HEK293 (cell line): ENCODE data around the gene ACTA1.
A peak's percentile ranks its signal among the peaks of the same experiment; 100 is the strongest.

Source experiments
- FEZF1 ChIP-seq: fragments of 450-650 bp; formaldehyde crosslinking; IDR thresholded peaks from 2 replicates; pipeline ENCODE4 v1.5.1; 2016; ENCODE audit warnings: missing biosample characterization, missing genetic modification characterization
- GLI4 ChIP-seq: fragments of 450-650 bp; formaldehyde crosslinking; IDR thresholded peaks from 2 replicates; pipeline ENCODE4 v1.5.1; 2016; ENCODE audit warnings: missing biosample characterization, missing genetic modification characterization
- GLIS2 ChIP-seq: fragments of 450-650 bp; formaldehyde crosslinking; IDR thresholded peaks from 2 replicates; pipeline ENCODE4 v1.5.1; 2016; ENCODE audit warnings: missing biosample characterization, missing genetic modification characterization
- HOXD13 ChIP-seq: sonication (generic); formaldehyde crosslinking; IDR thresholded peaks from 2 replicates; pipeline ENCODE4 v1.8.0; 2022; ENCODE audit warnings: missing genetic modification reagents, borderline replicate concordance
- KLF10 ChIP-seq: fragments of 450-650 bp; IDR thresholded peaks from 2 replicates; pipeline ENCODE4 v1.5.1; 2018; ENCODE audit warnings: missing biosample characterization, mild to moderate bottlenecking, missing genetic modification characterization
- KLF16 ChIP-seq: fragments of 450-650 bp; formaldehyde crosslinking; IDR thresholded peaks from 2 replicates; pipeline ENCODE4 v1.5.1; 2017; ENCODE audit warnings: missing biosample characterization, missing genetic modification characterization
- ZBTB20 ChIP-seq: fragments of 450-650 bp; formaldehyde crosslinking; IDR thresholded peaks from 2 replicates; pipeline ENCODE4 v1.5.1; 2016; ENCODE audit warnings: missing biosample characterization, missing genetic modification characterization
- ZFHX2 ChIP-seq: fragments of 450-650 bp; formaldehyde crosslinking; conservative IDR thresholded peaks from 2 replicates; pipeline ENCODE4 v1.5.1; 2016; ENCODE audit warnings: missing biosample characterization, missing genetic modification characterization
- ZNF114 ChIP-seq: fragments of 450-650 bp; formaldehyde crosslinking; IDR thresholded peaks from 2 replicates; pipeline ENCODE4 v1.5.0; 2017; ENCODE audit warnings: missing biosample characterization, missing genetic modification characterization
- ZNF138 ChIP-seq: fragments of 450-650 bp; formaldehyde crosslinking; IDR thresholded peaks from 2 replicates; pipeline ENCODE4 v1.5.1; 2016; ENCODE audit warnings: missing biosample characterization, missing genetic modification characterization, borderline replicate concordance
- ZNF155 ChIP-seq: fragments of 450-650 bp; formaldehyde crosslinking; IDR thresholded peaks from 2 replicates; pipeline ENCODE4 v1.5.1; 2016; ENCODE audit warnings: missing biosample characterization, missing genetic modification characterization
- ZNF157 ChIP-seq: fragments of 450-650 bp; formaldehyde crosslinking; IDR thresholded peaks from 2 replicates; pipeline ENCODE4 v1.5.1; 2016; ENCODE audit warnings: missing biosample characterization, missing genetic modification characterization
- ZNF19 ChIP-seq: fragments of 450-650 bp; formaldehyde crosslinking; IDR thresholded peaks from 2 replicates; pipeline ENCODE4; 2016; ENCODE audit warnings: missing biosample characterization, missing genetic modification characterization, low read depth
- ZNF23 ChIP-seq: fragments of 450-650 bp; formaldehyde crosslinking; IDR thresholded peaks from 2 replicates; pipeline ENCODE4 v1.5.1; 2016; ENCODE audit warnings: missing biosample characterization, missing genetic modification characterization, borderline replicate concordance
- ZNF248 ChIP-seq: fragments of 450-650 bp; formaldehyde crosslinking; IDR thresholded peaks from 2 replicates; pipeline ENCODE4 v1.5.1; 2017; ENCODE audit warnings: missing biosample characterization, missing genetic modification characterization
- ZNF292 ChIP-seq: fragments of 450-650 bp; formaldehyde crosslinking; IDR thresholded peaks from 2 replicates; pipeline ENCODE4 v1.5.1; 2016; ENCODE audit warnings: low read depth, missing biosample characterization, missing genetic modification characterization, borderline replicate concordance
- ZNF544 ChIP-seq: fragments of 450-650 bp; formaldehyde crosslinking; IDR thresholded peaks from 2 replicates; pipeline ENCODE4 v1.5.0; 2017; ENCODE audit warnings: missing biosample characterization, missing genetic modification characterization
- ZNF571 ChIP-seq: fragments of 450-650 bp; formaldehyde crosslinking; IDR thresholded peaks from 2 replicates; pipeline ENCODE4 v1.5.0; 2017; ENCODE audit warnings: missing biosample characterization, missing genetic modification characterization
- ZNF610 ChIP-seq: fragments of 450-650 bp; formaldehyde crosslinking; IDR thresholded peaks from 2 replicates; pipeline ENCODE4 v1.5.1; 2016; ENCODE audit warnings: missing biosample characterization, missing genetic modification characterization, borderline replicate concordance
- ZNF621 ChIP-seq: fragments of 450-650 bp; formaldehyde crosslinking; IDR thresholded peaks from 2 replicates; pipeline ENCODE4 v1.5.1; 2017; ENCODE audit warnings: missing biosample characterization, missing genetic modification characterization
- ZNF664 ChIP-seq: fragments of 450-650 bp; formaldehyde crosslinking; IDR thresholded peaks from 2 replicates; pipeline ENCODE4 v1.5.1; 2016; ENCODE audit warnings: missing biosample characterization, missing genetic modification characterization
- ZNF785 ChIP-seq: fragments of 450-650 bp; formaldehyde crosslinking; IDR thresholded peaks from 2 replicates; pipeline ENCODE4 v1.5.1; 2016; ENCODE audit warnings: missing biosample characterization, missing genetic modification characterization
- ZSCAN23 ChIP-seq: fragments of 450-650 bp; formaldehyde crosslinking; IDR thresholded peaks from 2 replicates; pipeline ENCODE4 v1.5.1; 2016; ENCODE audit warnings: missing biosample characterization, missing genetic modification characterization
- ZSCAN30 ChIP-seq: fragments of 450-650 bp; IDR thresholded peaks from 2 replicates; pipeline ENCODE4 v1.5.1; 2018; ENCODE audit warnings: missing biosample characterization, mild to moderate bottlenecking, missing genetic modification characterization, moderate library complexity
- TF ChIP-seq, protein P1 (sequence below): fragments of 450-650 bp; formaldehyde crosslinking; IDR thresholded peaks from 2 replicates; pipeline ENCODE4 v1.5.1; 2016; ENCODE audit warnings: missing biosample characterization, missing genetic modification characterization, low read depth
- TF ChIP-seq, protein P2 (sequence below): fragments of 450-650 bp; formaldehyde crosslinking; IDR thresholded peaks from 2 replicates; pipeline ENCODE4 v1.5.1; 2016; ENCODE audit warnings: missing biosample characterization, missing genetic modification characterization
- TF ChIP-seq, protein P3 (sequence below): fragments of 450-650 bp; formaldehyde crosslinking; IDR thresholded peaks from 2 replicates; pipeline ENCODE4 v1.5.1; 2016; ENCODE audit warnings: missing biosample characterization, missing genetic modification characterization
- TF ChIP-seq, protein P4 (sequence below): fragments of 450-650 bp; formaldehyde crosslinking; conservative IDR thresholded peaks from 2 replicates; pipeline ENCODE4 v1.5.1; 2016; ENCODE audit warnings: low read depth, missing biosample characterization, missing genetic modification characterization
- TF ChIP-seq, protein P5 (sequence below): fragments of 450-650 bp; formaldehyde crosslinking; IDR thresholded peaks from 2 replicates; pipeline ENCODE4 v1.5.1; 2016; ENCODE audit warnings: missing biosample characterization, missing genetic modification characterization, borderline replicate concordance

The ACTA1 gene

DNA sequence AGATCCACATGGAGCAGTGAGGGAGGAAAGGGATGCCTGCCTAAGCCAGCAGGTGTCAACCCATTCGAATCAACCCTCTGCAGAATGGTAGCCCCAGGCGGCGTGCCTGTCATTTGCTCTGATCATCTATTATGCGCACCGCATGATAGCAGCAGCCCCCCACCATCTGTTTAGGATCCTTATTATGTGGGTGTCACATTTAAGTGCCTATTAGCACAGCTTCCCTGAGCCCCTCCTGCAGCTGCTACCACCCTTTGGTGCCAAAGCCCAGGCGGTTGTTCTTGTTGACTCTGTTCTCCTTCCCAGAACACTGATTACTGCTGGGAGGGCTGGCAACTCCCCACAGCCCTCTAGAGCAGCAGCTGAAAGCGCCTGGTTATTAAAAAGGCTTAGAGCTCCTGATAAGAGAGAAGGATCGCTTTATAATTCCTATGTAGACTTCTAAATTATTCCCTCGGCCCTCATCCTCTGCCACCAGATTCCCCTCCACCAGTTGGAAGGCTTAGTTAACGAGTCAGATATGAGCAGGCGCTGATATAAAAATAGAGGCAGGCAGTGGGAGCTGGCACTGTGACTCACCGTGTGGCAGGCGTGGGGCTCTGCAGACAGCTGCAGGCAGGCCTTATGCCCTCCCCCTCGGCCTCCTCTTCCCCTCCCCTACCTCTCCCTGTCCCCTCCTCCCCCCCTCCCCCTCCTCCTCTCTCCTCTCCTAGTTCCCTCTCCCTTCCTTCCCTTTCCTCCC, 23.0 kb downstream of the ACTA1 start (continued):
- TF ChIP-seq, protein P1, sequence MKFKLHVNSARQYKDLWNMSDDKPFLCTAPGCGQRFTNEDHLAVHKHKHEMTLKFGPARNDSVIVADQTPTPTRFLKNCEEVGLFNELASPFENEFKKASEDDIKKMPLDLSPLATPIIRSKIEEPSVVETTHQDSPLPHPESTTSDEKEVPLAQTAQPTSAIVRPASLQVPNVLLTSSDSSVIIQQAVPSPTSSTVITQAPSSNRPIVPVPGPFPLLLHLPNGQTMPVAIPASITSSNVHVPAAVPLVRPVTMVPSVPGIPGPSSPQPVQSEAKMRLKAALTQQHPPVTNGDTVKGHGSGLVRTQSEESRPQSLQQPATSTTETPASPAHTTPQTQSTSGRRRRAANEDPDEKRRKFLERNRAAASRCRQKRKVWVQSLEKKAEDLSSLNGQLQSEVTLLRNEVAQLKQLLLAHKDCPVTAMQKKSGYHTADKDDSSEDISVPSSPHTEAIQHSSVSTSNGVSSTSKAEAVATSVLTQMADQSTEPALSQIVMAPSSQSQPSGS (tag by site-specific recombination): no peak
- 0 out of 2 replicates have a peak, but pooled peaks have one; percentile 27 for TF ChIP-seq KLF10
- TF ChIP-seq ZSCAN30: no peak
- no peak for TF ChIP-seq ZNF292 (tag by site-specific recombination)
- TF ChIP-seq, protein P2, sequence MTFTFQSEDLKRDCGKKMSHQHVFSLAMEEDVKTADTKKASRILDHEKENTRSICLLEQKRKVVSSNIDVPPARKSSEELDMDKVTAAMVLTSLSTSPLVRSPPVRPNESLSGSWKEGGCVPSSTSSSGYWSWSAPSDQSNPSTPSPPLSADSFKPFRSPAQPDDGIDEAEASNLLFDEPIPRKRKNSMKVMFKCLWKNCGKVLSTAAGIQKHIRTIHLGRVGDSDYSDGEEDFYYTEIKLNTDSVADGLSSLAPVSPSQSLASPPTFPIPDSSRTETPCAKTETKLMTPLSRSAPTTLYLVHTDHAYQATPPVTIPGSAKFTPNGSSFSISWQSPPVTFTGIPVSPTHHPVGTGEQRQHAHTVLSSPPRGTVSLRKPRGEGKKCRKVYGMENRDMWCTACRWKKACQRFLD (tag by site-specific recombination): no peak
- TF ChIP-seq, protein P3, sequence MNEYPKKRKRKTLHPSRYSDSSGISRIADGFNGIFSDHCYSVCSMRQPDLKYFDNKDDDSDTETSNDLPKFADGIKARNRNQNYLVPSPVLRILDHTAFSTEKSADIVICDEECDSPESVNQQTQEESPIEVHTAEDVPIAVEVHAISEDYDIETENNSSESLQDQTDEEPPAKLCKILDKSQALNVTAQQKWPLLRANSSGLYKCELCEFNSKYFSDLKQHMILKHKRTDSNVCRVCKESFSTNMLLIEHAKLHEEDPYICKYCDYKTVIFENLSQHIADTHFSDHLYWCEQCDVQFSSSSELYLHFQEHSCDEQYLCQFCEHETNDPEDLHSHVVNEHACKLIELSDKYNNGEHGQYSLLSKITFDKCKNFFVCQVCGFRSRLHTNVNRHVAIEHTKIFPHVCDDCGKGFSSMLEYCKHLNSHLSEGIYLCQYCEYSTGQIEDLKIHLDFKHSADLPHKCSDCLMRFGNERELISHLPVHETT: no peak
- no peak for TF ChIP-seq ZNF155 (tag by site-specific recombination)
- TF ChIP-seq, protein P4, sequence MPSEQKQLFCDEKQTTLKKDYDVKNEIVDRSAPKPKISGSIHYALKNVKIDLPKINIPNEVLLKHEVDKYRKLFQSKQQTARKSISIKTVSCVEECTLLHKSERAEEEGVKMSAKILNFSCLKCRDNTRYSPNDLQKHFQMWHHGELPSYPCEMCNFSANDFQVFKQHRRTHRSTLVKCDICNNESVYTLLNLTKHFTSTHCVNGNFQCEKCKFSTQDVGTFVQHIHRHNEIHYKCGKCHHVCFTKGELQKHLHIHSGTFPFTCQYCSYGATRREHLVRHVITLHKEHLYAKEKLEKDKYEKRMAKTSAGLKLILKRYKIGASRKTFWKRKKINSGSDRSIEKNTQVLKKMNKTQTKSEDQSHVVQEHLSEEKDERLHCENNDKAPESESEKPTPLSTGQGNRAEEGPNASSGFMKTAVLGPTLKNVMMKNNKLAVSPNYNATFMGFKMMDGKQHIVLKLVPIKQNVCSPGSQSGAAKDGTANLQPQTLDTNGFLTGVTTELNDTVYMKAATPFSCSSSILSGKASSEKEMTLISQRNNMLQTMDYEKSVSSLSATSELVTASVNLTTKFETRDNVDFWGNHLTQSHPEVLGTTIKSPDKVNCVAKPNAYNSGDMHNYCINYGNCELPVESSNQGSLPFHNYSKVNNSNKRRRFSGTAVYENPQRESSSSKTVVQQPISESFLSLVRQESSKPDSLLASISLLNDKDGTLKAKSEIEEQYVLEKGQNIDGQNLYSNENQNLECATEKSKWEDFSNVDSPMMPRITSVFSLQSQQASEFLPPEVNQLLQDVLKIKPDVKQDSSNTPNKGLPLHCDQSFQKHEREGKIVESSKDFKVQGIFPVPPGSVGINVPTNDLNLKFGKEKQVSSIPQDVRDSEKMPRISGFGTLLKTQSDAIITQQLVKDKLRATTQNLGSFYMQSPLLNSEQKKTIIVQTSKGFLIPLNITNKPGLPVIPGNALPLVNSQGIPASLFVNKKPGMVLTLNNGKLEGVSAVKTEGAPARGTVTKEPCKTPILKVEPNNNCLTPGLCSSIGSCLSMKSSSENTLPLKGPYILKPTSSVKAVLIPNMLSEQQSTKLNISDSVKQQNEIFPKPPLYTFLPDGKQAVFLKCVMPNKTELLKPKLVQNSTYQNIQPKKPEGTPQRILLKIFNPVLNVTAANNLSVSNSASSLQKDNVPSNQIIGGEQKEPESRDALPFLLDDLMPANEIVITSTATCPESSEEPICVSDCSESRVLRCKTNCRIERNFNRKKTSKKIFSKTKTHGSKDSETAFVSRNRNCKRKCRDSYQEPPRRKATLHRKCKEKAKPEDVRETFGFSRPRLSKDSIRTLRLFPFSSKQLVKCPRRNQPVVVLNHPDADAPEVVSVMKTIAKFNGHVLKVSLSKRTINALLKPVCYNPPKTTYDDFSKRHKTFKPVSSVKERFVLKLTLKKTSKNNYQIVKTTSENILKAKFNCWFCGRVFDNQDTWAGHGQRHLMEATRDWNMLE (tag by site-specific recombination): no peak
- TF ChIP-seq ZNF544 (tag by site-specific recombination): no peak
- TF ChIP-seq ZNF610: no peak
- no peak for TF ChIP-seq HOXD13 (CRISPR knock-in tag)
- no peak for TF ChIP-seq ZNF138 (tag by site-specific recombination)
- no peak; the same call in 1 of the 2 replicates for TF ChIP-seq ZBTB20 (tag by site-specific recombination)
- TF ChIP-seq GLIS2: peak; percentile 89
- TF ChIP-seq ZNF23: no peak
- TF ChIP-seq KLF16 (tag by site-specific recombination): peak; percentile 42; the same call in 1 of the 2 replicates
- TF ChIP-seq ZNF571 (tag by site-specific recombination): no peak
- TF ChIP-seq ZSCAN23: no peak
- TF ChIP-seq, protein P5, sequence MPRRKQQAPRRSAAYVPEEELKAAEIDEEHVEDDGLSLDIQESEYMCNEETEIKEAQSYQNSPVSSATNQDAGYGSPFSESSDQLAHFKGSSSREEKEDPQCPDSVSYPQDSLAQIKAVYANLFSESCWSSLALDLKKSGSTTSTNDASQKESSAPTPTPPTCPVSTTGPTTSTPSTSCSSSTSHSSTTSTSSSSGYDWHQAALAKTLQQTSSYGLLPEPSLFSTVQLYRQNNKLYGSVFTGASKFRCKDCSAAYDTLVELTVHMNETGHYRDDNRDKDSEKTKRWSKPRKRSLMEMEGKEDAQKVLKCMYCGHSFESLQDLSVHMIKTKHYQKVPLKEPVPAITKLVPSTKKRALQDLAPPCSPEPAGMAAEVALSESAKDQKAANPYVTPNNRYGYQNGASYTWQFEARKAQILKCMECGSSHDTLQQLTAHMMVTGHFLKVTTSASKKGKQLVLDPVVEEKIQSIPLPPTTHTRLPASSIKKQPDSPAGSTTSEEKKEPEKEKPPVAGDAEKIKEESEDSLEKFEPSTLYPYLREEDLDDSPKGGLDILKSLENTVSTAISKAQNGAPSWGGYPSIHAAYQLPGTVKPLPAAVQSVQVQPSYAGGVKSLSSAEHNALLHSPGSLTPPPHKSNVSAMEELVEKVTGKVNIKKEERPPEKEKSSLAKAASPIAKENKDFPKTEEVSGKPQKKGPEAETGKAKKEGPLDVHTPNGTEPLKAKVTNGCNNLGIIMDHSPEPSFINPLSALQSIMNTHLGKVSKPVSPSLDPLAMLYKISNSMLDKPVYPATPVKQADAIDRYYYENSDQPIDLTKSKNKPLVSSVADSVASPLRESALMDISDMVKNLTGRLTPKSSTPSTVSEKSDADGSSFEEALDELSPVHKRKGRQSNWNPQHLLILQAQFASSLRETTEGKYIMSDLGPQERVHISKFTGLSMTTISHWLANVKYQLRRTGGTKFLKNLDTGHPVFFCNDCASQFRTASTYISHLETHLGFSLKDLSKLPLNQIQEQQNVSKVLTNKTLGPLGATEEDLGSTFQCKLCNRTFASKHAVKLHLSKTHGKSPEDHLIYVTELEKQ (tag by site-specific recombination): no peak
- no peak for TF ChIP-seq ZNF248 (tag by site-specific recombination)
- no peak for TF ChIP-seq GLI4 (tag by site-specific recombination)
- no peak for TF ChIP-seq ZNF157 (tag by site-specific recombination)
- TF ChIP-seq ZNF19: no peak
- TF ChIP-seq ZNF785 (tag by site-specific recombination): no peak
- TF ChIP-seq ZNF664 (tag by site-specific recombination): no peak
- TF ChIP-seq ZFHX2 (tag by site-specific recombination): peak; percentile 61
- no peak for TF ChIP-seq ZNF621
- no peak for TF ChIP-seq FEZF1 (tag by site-specific recombination)
- no peak for TF ChIP-seq ZNF114 (tag by site-specific recombination)
